PC-3 (cell line): ENCODE measurements around the gene TRAF3. TPM values are rescaled to one million over a fixed set of nuclear protein-coding genes. Genes with fewer than 3 reads are reported as not detected.

Source experiments
- ATAC-seq: fragments of 200-7000 bp; cut with Tn5 transposase; 2 replicates; pipeline ENCODE4 v1.9.1; 2020; ENCODE audit warnings: mild to moderate bottlenecking, moderate library complexity
- BruUV-seq: library from RNA; stranded (reverse); fragments of 400-500 nt; replicated peaks from 2 replicates; lab custom pipeline; 2021; lab: Mats Ljungman, UMichigan
- CTCF ChIA-PET: fragments of 300-600 bp; sonication (Branson Sonifier 250); formaldehyde crosslinking; loops from one replicate; lab custom pipeline; 2022; ENCODE audit warnings: antibody characterized with exemption; lab: Charles Lee
- POLR2A ChIA-PET: fragments of 300-600 bp; sonication (Branson Sonifier 250); formaldehyde crosslinking; loops from one replicate; lab custom pipeline; 2022; ENCODE audit warnings: antibody characterized with exemption; ENCODE audit not compliant: unreplicated experiment; lab: Charles Lee
- DNase-seq: peaks from one replicate; pipeline ENCODE4 v3.0.0-alpha.2; 2015
- H2AFZ ChIP-seq: fragments of 300-600 bp; sonication (generic); 2 replicates; pipeline ENCODE4 v1.6.0; 2016; ENCODE audit warnings: antibody characterized with exemption, low read length
- H3F3A ChIP-seq: fragments of 300-600 bp; sonication (generic); one replicate; pipeline ENCODE4 v1.6.0; 2017; ENCODE audit warnings: antibody characterized with exemption, low read length, control low read depth, mild to moderate bottlenecking; ENCODE audit not compliant: unreplicated experiment
- H3K27ac ChIP-seq: fragments of 300-600 bp; sonication (generic); 2 replicates; pipeline ENCODE4 v1.5.1; 2016; ENCODE audit warnings: mild to moderate bottlenecking, low read length
- H3K27me3 ChIP-seq: fragments of 300-600 bp; sonication (generic); 2 replicates; pipeline ENCODE4 v1.6.1; 2016; ENCODE audit warnings: low read length, mixed read lengths
- H3K36me3 ChIP-seq: fragments of 300-600 bp; sonication (generic); 2 replicates; pipeline ENCODE4 v1.6.1; 2016; ENCODE audit warnings: low read depth, mixed run types, low read length, mixed read lengths
- H3K4me1 ChIP-seq: fragments of 300-600 bp; sonication (generic); 2 replicates; pipeline ENCODE4 v1.5.1; 2016; ENCODE audit warnings: low read length; ENCODE audit not compliant: insufficient read depth
- H3K4me2 ChIP-seq: fragments of 300-600 bp; sonication (generic); 2 replicates; pipeline ENCODE4 v1.6.0; 2016; ENCODE audit warnings: low read length
- H3K4me3 ChIP-seq: fragments of 300-600 bp; sonication (generic); 2 replicates; pipeline ENCODE4 v1.5.1; 2016; ENCODE audit warnings: mild to moderate bottlenecking, low read length, mixed read lengths
- H3K79me2 ChIP-seq: fragments of 300-600 bp; sonication (generic); 2 replicates; pipeline ENCODE4 v1.6.1; 2017; ENCODE audit warnings: low read length, mixed read lengths
- H3K9ac ChIP-seq: fragments of 300-600 bp; sonication (generic); 2 replicates; pipeline ENCODE4 v1.6.0; 2016; ENCODE audit warnings: mild to moderate bottlenecking, low read length
- H3K9me2 ChIP-seq: fragments of 300-600 bp; sonication (generic); replicated peaks from 2 replicates; pipeline ENCODE4 v1.6.1; 2016; ENCODE audit warnings: mixed run types, low read length, mixed read lengths
- H3K9me3 ChIP-seq: fragments of 300-600 bp; sonication (generic); 2 replicates; pipeline ENCODE4 v1.6.1; 2016; ENCODE audit warnings: low read length, mixed read lengths
- H4K20me1 ChIP-seq: fragments of 300-600 bp; sonication (generic); 2 replicates; pipeline ENCODE4 v1.6.1; 2016; ENCODE audit warnings: low read length, mixed read lengths
- EZH2 ChIP-seq: fragments of 300-600 bp; sonication (generic); IDR thresholded peaks from one replicate; pipeline ENCODE4 v1.6.1; 2017; ENCODE audit warnings: antibody characterized with exemption, mild to moderate bottlenecking, low read length; ENCODE audit not compliant: unreplicated experiment
- EZH2phosphoT487 ChIP-seq: fragments of 300-600 bp; sonication (generic); IDR thresholded peaks from 2 replicates; pipeline ENCODE4 v1.6.1; 2018; ENCODE audit warnings: mild to moderate bottlenecking, antibody characterized with exemption, low read length, borderline replicate concordance
- intact Hi-C: fragments of 100-400 bp; cut with micrococcal nuclease; formaldehyde crosslinking; loops from 2 replicates; pipeline ENCODE4 v1.9.0; 2023
- total RNA-seq: library from RNA; depleted of rRNA; stranded (reverse); fragments of >200 nt; gene quantifications from 2 replicates; pipeline ENCODE4 v1.2.3, GENCODE V29; 2014
- TF ChIP-seq, protein P1 (sequence below): fragments of 300-600 bp; sonication (generic); conservative IDR thresholded peaks from 2 replicates; pipeline ENCODE4 v1.5.1; 2017; ENCODE audit warnings: antibody characterized with exemption, low read depth, mild to moderate bottlenecking, low read length

Gene TRAF3
- total RNA-seq, 1 experiment from 2014 or later, result 19.4 TPM

DNA sequence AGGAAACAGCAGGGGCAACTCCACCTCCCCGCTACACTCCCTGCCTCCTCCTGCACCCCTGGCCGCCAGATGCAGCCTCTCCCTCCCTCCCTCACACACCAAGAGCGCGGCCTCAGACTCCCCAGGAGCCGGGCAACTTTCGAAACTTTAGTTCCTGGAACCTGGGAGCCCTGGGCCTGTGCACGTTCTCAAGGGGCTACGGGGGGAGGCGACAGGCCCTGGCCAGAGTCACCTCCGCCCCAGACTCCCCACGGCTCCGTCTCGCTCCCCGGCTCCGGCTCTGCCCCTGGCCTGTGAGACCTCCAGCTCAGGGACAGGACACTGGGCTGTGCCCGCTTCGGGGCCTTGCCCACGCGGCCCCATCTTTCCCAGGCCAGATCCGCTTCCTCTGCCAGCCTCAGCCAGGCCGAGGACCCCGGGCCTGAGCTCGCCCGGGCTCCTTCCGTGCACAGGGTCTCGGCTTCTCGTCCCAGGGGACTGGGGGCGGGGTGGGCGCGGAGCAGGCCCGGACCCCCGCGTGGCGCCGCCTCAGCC is 150.7 kb downstream of the TRAF3 start:
- Histone ChIP-seq H3K9me3 (no peaks in the 10 kb centered on the region), H3F3A (no peaks in the 10 kb centered on the region), H3K4me1 (peaks cover 8% of the 10 kb centered on the region; the same call in 1 of the 2 replicates), H3K9ac (no peak overlapping the region), H2AFZ (no peak overlapping the region), H4K20me1 (no peaks in the 10 kb centered on the region), H3K27me3 (peaks cover 5% of the 10 kb centered on the region), H3K9me2 (no peaks in the 10 kb centered on the region), H3K79me2 (no peaks in the 10 kb centered on the region), H3K4me2 (no peak overlapping the region), H3K36me3 (no peaks in the 10 kb centered on the region), H3K4me3 (no peak overlapping the region), H3K27ac (no peak overlapping the region)
- CTCF ChIA-PET, result no interaction called here
- intact Hi-C loops, result no loop called here
- BruUV-seq, result no TSS peak
- TF ChIP-seq, protein P1, sequence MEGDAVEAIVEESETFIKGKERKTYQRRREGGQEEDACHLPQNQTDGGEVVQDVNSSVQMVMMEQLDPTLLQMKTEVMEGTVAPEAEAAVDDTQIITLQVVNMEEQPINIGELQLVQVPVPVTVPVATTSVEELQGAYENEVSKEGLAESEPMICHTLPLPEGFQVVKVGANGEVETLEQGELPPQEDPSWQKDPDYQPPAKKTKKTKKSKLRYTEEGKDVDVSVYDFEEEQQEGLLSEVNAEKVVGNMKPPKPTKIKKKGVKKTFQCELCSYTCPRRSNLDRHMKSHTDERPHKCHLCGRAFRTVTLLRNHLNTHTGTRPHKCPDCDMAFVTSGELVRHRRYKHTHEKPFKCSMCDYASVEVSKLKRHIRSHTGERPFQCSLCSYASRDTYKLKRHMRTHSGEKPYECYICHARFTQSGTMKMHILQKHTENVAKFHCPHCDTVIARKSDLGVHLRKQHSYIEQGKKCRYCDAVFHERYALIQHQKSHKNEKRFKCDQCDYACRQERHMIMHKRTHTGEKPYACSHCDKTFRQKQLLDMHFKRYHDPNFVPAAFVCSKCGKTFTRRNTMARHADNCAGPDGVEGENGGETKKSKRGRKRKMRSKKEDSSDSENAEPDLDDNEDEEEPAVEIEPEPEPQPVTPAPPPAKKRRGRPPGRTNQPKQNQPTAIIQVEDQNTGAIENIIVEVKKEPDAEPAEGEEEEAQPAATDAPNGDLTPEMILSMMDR, result no peak
- TF ChIP-seq EZH2 (no peak), EZH2phosphoT487 (no peak)
- ATAC-seq, result no peak
- POLR2A ChIA-PET, result no interaction called here
- no peak for DNase-seq

DNA sequence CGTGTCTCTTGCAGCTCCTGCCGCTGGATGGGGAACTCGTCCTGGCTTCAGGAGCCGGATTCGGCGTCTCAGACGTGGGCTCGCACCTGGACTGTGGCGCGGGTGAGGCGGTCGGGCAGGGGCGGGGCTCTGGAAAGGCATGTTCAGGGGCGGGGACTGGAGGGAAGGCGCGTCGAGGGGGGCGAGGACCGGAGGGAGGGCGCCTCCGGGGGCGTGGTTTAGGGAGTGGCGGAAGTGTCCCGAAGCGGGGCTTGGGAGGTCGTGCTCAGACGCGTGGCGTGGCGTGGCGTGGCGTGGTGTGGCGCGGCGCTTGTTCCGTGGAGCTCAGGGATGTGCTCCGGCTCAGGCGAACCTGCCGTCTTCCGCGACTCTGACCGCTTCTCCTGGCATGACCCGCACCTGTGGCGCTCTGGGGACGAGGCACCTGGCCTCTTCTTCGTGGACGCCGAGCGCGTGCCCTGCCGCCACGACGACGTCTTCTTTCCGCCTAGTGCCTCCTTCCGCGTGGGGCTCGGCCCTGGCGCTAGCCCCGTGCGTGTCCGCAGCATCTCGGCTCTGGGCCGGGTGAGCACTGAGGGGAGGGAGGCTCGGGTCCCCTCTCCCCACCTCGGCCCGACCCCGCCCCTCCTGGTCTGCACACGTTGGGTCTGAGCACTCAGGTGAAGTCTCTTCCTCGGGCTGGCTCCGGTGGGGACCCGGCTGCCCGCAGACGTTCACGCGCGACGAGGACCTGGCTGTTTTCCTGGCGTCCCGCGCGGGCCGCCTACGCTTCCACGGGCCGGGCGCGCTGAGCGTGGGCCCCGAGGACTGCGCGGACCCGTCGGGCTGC is 151.4 kb downstream of the TRAF3 start:
- no peak overlapping the region for H3K27ac ChIP-seq
- CTCF ChIA-PET, result no interaction called here
- intact Hi-C loops, result no loop called here
- no peaks in the 10 kb centered on the region for H3K9me3 ChIP-seq
- H3K4me1 ChIP-seq, result peaks cover 8% of the 10 kb centered on the region; the same call in 1 of the 2 replicates
- peaks cover 5% of the 10 kb centered on the region for H3K27me3 ChIP-seq
- no peak overlapping the region for H3K4me3 ChIP-seq
- ATAC-seq (no peak), DNase-seq (no peak)
- H3K79me2 ChIP-seq, result no peaks in the 10 kb centered on the region
- no peak overlapping the region for H3K4me2 ChIP-seq
- no peaks in the 10 kb centered on the region for H3F3A ChIP-seq
- no peaks in the 10 kb centered on the region for H3K9me2 ChIP-seq
- H3K9ac ChIP-seq, result no peak overlapping the region
- POLR2A ChIA-PET, result no interaction called here
- no TSS peak for BruUV-seq
- no peaks in the 10 kb centered on the region; the same call in 1 of the 2 replicates for H3K36me3 ChIP-seq
- H4K20me1 ChIP-seq, result no peaks in the 10 kb centered on the region
- no peak overlapping the region for H2AFZ ChIP-seq
- TF ChIP-seq EZH2phosphoT487, result no peak
- TF ChIP-seq, protein P1, result no peak
- TF ChIP-seq EZH2, result no peak
